Anterior cingulate cortex (tissue), 58 donors: Measurements from ENCODE around the gene ADCY2.

ENCODE experiments used
- DNase-seq, 58 donors: peaks; one replicate each; lab custom pipeline; 2025; lab: John Stamatoyannopoulos, UW

Gene ADCY2

DNA sequence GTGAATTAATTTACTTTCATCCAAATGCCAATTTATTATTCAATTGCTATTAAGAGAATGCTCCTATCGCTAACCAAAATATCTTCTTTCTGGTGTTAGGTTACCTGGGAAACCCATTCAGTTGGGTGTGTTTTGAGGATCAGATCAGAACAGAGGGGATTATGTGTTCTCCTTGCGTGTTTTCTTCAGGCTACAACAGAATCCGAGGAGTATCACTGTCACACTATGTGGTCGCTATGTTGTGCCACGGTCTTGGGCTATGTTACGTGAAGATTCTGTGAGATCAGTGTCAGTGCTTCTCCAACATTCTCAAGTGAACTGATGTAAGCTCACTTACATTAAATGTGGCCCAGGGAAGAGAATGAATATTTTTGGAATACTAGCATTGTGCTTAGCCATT, 39.0 kb downstream of the ADCY2 start:
- no peak for DNase-seq

GRCh38 chr5:7435503-7435902, 39.6 kb downstream of the ADCY2 start:
- DNase-seq: no peak

DNA sequence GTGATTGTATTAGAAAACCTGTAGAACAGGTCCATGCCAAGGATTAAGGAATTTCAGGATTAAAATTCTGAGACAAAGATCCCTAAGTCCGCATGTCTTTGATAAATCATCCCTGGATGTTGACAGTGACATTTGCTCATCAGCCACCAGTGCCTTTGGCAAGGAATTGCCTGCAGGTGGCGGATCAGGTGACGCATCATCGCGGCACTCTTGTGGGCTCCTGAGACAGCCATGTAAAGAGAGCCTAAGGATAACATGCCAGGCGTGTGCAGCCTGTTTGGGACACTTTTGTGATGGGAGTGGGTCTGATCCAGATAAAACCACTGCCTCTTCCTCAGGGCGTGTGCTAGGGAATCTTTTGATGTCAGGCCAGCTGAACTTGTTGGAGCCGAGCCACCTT, 40.6 kb downstream of the ADCY2 start:
- DNase-seq: no peak

DNA sequence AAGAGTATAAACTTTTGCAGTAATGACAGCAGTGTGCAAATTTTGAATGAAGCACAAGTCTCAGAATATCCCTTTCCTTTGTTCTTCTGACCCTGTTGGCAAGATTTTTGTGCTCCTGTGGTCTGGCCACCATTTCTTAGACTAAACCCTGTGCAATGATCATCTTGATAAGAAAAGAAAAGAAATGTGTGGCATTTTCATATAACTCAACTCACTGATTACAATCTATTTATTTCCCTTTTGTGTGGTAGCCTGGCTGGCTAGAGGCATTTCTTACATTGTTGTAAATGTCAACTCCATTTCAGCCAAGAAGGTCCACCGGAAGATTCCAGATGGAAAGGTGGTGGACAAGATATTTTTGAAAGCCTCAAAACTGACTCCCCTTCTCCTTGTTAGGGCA, 41.9 kb downstream of the ADCY2 start:
- DNase-seq: no peak

- no peak for DNase-seq
Measured at GRCh38 chr5:7445068-7445467, 49.1 kb downstream of the ADCY2 start.

GRCh38 chr5:7445831-7446230, 49.9 kb downstream of the ADCY2 start:
- no peak for DNase-seq

GRCh38 chr5:7446913-7447312, 51.0 kb downstream of the ADCY2 start:
- no peak for DNase-seq

GRCh38 chr5:7453947-7454346, 58.0 kb downstream of the ADCY2 start:
- DNase-seq: no peak

DNA sequence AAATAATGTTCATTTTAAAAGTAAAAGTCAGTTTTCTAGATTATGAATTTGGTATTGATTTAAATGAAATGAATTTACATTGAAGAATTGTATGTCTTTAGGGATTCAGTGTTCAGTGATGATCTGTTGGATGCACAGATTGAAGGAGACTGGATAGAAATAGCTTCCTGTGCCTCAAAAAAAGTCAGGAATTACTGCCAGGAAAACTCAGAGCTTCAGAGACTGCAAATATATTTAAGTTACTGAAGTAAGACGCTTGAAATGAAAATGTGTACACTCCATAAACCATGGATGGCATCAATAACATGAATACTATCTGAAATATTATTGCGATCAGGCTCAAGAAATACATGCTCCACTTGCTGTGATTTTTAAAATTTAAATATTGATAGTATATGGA, 60.3 kb downstream of the ADCY2 start:
- no peak for DNase-seq

GRCh38 chr5:7461371-7461770, 65.4 kb downstream of the ADCY2 start:
- no peak for DNase-seq

- no peak for DNase-seq
Measured at GRCh38 chr5:7462758-7463157, 66.8 kb downstream of the ADCY2 start.

DNA sequence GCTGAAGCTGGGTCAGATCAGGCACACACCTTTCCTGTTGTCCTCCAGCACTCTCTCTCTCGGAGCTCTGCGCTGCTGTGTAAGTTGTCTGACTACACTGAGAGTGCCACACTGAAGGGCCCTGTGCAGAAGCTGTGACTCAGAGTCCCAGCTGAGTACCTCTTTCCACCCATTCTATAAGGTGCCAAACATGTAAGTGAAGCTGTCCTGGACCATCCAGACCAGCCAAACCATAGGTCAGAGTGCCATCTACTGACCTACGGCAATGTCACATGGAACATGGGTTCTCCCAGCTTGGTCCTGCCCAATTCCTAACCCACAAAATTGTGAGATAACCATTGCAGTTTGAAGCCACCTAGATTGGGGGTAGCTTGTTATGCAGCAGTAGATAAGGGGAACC, 68.2 kb downstream of the ADCY2 start:
- DNase-seq: no peak

- no peak for DNase-seq
Measured at GRCh38 chr5:7467179-7467578, 71.2 kb downstream of the ADCY2 start.

DNA sequence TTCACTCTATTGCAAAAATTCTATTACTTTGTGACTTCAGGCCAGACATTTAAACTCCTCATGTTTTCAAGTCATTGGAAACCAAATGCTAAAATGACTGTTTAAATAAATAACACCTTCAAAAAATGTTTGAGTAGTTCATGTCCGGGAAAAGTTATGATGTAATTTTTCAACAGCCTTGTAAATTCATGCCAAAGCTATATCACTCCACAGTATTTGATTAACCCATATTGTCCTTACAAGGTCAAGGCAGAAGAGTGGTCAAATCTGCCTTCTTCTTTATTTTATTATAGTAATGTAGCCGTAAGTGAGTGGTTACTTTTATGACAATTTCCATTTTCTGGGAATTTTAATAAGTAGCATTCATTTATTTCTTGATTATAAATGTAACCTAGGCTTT, 72.8 kb downstream of the ADCY2 start:
- DNase-seq: no peak

- no peak for DNase-seq
Measured at GRCh38 chr5:7471710-7472109, 75.8 kb downstream of the ADCY2 start.

DNA sequence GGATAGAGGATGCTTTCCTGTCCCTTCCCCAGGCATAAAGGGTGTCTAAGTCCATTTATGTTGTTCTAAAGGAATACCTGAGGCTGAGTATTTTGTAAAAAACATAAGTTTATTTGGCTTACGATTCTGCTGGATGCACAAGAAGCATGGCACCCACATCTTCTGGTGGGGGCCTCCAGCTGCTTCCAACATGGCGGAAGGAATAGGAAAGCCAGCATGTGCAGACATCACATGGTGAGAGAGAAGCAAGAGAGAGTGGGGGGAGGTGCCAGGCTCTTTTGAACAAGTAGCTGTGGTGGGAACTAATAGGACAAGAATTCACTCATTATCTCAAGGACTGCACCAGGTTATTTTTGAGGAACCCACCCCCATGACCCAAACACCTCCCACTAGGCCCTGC, 77.2 kb downstream of the ADCY2 start:
- DNase-seq: no peak

DNA sequence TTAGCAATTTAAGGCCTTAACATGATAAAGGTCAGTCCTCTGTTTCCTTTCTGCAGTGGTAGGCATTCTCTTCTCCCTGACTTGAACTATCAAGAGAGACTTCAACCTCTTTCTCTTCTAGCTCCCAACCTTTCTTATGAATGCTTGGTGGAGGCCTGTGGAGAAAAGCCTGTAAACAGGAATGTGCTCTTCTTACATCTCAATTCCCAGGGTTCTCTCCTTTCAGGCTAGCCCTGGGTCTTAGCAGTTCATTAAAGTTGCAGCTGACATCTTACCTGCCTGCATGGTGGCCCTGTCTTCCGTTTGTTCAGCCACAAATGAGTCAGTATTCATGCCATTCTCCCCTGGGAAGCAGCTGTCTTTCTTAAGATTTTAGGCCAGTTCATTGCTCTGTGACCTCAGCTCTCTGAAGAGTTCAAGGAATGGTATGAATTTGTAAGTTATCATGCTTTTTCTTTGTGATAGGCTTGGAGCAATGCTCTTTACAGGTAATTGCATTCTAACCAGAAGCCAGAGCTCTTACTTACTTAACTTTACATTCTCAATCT, 77.8 kb downstream of the ADCY2 start:
- no peak for DNase-seq

DNA sequence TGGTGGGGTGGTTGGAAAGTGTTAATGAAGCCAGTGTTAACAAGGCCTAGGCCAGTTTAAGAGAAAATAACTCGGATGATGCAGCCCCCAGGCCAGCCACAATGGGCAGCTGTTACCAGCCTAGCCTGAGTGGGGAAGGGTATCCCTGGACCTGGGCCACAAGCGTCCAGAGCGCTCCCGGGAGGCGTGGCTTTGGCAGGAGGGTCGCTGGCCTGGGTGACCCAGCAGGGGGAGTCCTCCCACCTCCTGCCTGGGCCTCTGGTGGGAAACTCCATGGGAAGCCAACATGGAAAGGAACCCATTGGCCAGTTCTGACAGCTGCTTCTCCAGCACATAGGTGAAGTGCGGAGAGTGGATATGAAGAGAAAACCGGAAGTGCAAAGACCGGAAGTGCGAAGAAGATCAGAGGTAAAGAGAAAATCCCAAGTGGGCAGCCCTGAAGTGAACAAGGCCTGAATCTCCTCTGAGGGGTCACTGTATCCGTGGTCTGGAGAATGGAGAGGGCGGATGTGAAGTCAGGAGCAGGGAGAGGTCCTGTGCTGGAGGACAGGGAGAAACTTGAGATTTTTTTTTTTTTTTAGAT, 79.0 kb downstream of the ADCY2 start:
- no peak for DNase-seq

DNA sequence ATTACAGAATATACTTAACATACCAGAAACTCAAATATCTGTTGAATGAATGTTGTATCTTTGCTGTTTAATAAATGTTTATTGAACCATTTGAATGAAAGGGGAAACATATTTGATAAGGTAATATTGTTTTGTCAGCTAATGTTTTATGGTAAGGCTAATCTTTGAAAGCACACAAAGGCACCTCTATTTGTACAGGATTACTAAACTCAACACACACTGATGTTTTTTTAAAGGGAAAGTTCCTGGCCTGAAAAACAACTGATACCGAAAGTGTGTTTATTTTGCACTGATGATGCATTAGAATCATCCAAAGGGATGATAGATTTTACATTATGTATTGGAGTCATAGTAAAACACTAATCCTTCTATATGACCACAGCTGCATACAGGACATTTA, 82.5 kb downstream of the ADCY2 start:
- DNase-seq: no peak

DNA sequence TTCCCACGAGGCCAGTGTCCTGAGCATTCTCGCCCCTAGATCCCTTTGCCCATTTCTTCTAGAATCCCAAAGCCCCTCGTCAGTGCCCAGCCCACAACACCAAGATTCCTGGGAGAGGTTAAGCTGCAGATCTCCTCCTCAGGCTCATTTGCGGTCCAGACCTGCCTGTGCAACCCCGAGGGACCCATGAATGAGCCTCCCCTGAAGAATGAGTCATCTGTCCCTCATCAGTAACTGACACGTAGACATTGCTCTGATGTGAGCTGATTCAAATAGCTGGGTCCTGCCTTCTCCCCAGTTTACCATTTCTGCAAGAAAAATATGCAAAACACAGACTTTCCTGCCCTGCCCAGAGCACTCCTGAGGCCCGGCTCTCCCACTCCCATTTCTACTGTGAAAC, 92.8 kb downstream of the ADCY2 start:
- no peak for DNase-seq

- DNase-seq: no peak
Measured at GRCh38 chr5:7492371-7492770, 96.4 kb downstream of the ADCY2 start.

GRCh38 chr5:7493081-7493480, 97.1 kb downstream of the ADCY2 start:
- no peak for DNase-seq

DNA sequence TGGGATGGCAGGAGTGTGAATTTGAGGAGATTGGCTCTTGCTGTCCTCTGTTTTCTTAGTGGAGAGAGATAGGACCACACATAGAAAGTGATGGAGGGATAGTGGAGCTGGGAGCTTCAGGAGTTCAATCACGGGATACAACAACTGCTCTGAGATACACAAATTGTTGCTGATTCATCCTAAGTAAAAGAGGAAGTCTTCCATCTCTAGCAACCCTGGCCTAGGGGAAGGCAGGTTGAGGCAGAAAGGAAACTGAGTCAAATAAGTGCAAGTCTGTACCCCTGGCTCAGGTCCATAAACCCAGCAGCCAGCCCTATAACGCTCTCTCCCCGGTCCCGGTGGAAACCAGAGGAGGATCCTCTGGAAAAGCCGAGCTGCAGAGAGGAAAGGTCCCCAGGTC, 97.7 kb downstream of the ADCY2 start:
- DNase-seq: no peak
